SH-SY5Y (cell line): ENCODE measurements around the gene IL17D.

ENCODE experiments used
- GATA2 ChIP-seq: IDR thresholded peaks from 2 replicates; pipeline ENCODE4 v1.6.1; 2011; ENCODE audit warnings: mild to moderate bottlenecking, low read depth, low read length
- GATA3 ChIP-seq: IDR thresholded peaks from 2 replicates; pipeline ENCODE4 v1.6.1; 2011; ENCODE audit warnings: low read depth, mild to moderate bottlenecking, low read length, moderate library complexity

DNA sequence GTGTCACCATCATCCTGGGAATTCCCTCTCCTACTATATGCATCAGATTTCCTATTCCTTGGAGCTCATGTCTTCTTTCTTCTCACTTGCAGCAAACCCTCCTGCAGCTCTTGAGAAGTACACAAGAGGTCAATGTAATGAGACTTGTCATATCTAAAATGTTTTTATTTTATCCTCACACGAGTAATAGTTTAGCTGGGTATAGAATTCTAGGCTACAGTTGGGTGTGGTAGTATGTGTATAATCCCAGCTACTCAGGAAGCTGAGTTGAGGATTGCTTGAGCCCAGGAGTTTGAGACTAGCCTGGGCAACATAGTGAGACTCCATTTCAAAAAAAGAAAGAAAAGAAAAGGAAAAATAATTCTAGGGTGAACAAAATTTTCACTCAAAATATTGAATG lies 45.9 kb downstream of the IL17D start:
- TF ChIP-seq GATA3 (no peak), GATA2 (no peak)
